Suprapubic skin (tissue), 3 donors: Measurements from ENCODE around the gene FAM111A.

Experiments
- CTCF ChIP-seq, 2 donors: fragments of 200-600 bp in 1 of 2; fragments of 450-650 bp in 1 of 2; sonication (generic) in 1 of 2; IDR thresholded peaks; one replicate each; pipeline ENCODE4 v1.5.1; 2016 to 2019; ENCODE audit warnings: antibody characterized with exemption in 2 of 2, mild to moderate bottlenecking in 1 of 2, moderate library complexity in 1 of 2
- POLR2A ChIP-seq, 2 donors: fragments of 450-650 bp; IDR thresholded peaks; one replicate each; pipeline ENCODE4 v1.6.1; 2017; ENCODE audit warnings: antibody characterized with exemption in 2 of 2, mild to moderate bottlenecking in 2 of 2, moderate library complexity in 2 of 2

DNA sequence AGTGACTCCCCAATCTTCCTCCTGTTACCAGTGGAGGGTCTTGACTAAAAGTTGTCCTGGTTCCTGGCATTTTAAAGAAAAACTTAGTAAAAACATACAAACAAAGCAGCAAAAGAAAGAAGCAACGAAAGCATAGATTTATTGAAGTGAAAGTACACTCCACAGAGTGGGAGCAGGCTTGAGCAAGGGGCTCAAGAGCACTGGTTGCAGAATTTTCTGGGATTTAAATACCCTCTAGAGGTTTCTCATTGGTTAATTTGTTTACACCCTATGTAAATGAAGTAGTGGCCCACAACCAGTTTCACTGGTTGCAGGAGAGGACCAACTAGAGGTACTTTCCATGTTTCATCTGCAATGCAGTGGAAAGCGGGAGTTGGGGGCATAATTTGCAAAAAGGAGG is 24.9 kb upstream of the FAM111A start:
- TF ChIP-seq POLR2A (IDR thresholded peaks at IDR 0.05): no peak
- no peak for TF ChIP-seq CTCF (IDR thresholded peaks at IDR 0.05)
